HepG2 (cell line): ENCODE measurements around the gene CDCA4. TPM values are rescaled to one million over a fixed set of nuclear protein-coding genes. Genes with fewer than 3 reads are reported as not detected.
A peak's percentile ranks its signal among the peaks of the same experiment; 100 is the strongest.

Experiments used
- ETV6 ChIP-seq: sonication (generic); formaldehyde crosslinking; conservative IDR thresholded peaks from 2 replicates; pipeline ENCODE4 v1.4.0; 2020; ENCODE audit warnings: missing genetic modification reagents
- FOXK1 ChIP-seq: sonication (generic); formaldehyde crosslinking; IDR thresholded peaks from 2 replicates; pipeline ENCODE4 v1.4.0; 2020; ENCODE audit warnings: low read depth, missing genetic modification reagents, borderline replicate concordance
- HNF1B ChIP-seq: sonication (generic); formaldehyde crosslinking; IDR thresholded peaks from 2 replicates; pipeline ENCODE4 v1.5.1; 2020; ENCODE audit warnings: mild to moderate bottlenecking, moderate library complexity, missing genetic modification reagents
- HNRNPLL ChIP-seq: fragments of 200-400 bp; formaldehyde crosslinking; IDR thresholded peaks from 2 replicates; pipeline ENCODE4 v1.6.1; 2017; ENCODE audit warnings: mild to moderate bottlenecking, low read depth, low read length; ENCODE audit not compliant: poor library complexity, severe bottlenecking
- KDM5B ChIP-seq: sonication (generic); formaldehyde crosslinking; IDR thresholded peaks from 2 replicates; pipeline ENCODE4 v1.4.0; 2020; ENCODE audit warnings: missing genetic modification reagents, mild to moderate bottlenecking, borderline replicate concordance
- MEIS2 ChIP-seq: sonication (generic); formaldehyde crosslinking; IDR thresholded peaks from 2 replicates; pipeline ENCODE4 v1.9.0; 2021; ENCODE audit warnings: mild to moderate bottlenecking, missing genetic modification reagents
- RBFOX2 ChIP-seq: fragments of 200-400 bp; formaldehyde crosslinking; IDR thresholded peaks from 2 replicates; pipeline ENCODE4 v1.6.1; 2017; ENCODE audit warnings: low read depth, mild to moderate bottlenecking, low read length
- SAP130 ChIP-seq: IDR thresholded peaks from 2 replicates; pipeline ENCODE4 v1.6.1; 2016; ENCODE audit warnings: low read depth
- SNAI1 ChIP-seq: sonication (generic); formaldehyde crosslinking; IDR thresholded peaks from 2 replicates; pipeline ENCODE4 v1.5.0; 2020; ENCODE audit warnings: mild to moderate bottlenecking, missing genetic modification reagents, borderline replicate concordance
- SRSF4 ChIP-seq: fragments of 200-400 bp; formaldehyde crosslinking; IDR thresholded peaks from one replicate; pipeline ENCODE4 v1.6.1; 2018; ENCODE audit warnings: mild to moderate bottlenecking, low read depth, low read length, moderate library complexity; ENCODE audit not compliant: poor library complexity, severe bottlenecking
- TGIF2 ChIP-seq: IDR thresholded peaks from 2 replicates; pipeline ENCODE4 v1.6.1; 2016; ENCODE audit warnings: control low read depth, missing compliant biosample characterization
- ZFX ChIP-seq: sonication (generic); formaldehyde crosslinking; IDR thresholded peaks from 2 replicates; pipeline ENCODE4 v1.4.0; 2020; ENCODE audit warnings: mild to moderate bottlenecking, low read depth, missing genetic modification reagents, moderate library complexity
- ZMAT3 ChIP-seq: sonication (generic); formaldehyde crosslinking; conservative IDR thresholded peaks from 2 replicates; pipeline ENCODE4 v1.7.0; 2021; ENCODE audit warnings: missing genetic modification reagents
- ZNF280D ChIP-seq: sonication (generic); formaldehyde crosslinking; IDR thresholded peaks from 2 replicates; pipeline ENCODE4 v1.5.1; 2020; ENCODE audit warnings: mild to moderate bottlenecking, missing genetic modification reagents
- ZNF558 ChIP-seq: sonication (generic); formaldehyde crosslinking; IDR thresholded peaks from 2 replicates; pipeline ENCODE4 v1.9.0; 2022; ENCODE audit warnings: mild to moderate bottlenecking, missing genetic modification reagents, borderline replicate concordance
- ZNF770 ChIP-seq: sonication (generic); formaldehyde crosslinking; IDR thresholded peaks from 2 replicates; pipeline ENCODE4 v1.5.0; 2020; ENCODE audit warnings: mild to moderate bottlenecking, missing genetic modification reagents
- ZNF891 ChIP-seq: sonication (generic); formaldehyde crosslinking; IDR thresholded peaks from 2 replicates; pipeline ENCODE4 v1.5.0; 2020; ENCODE audit warnings: mild to moderate bottlenecking, missing genetic modification reagents
- polyA plus RNA-seq, 8 experiments: library from polyadenylated mRNA; depleted of rRNA in 3 of 8; stranded (reverse) in 7 of 8; unstranded in 1 of 8; fragments of >200 nt; fragmentation: Illumina TruSeq in 4 of 8; extraction: Trizol in 4 of 8; gene quantifications; 2 replicates each; pipeline versions ENCODE4 v1.2.1 to v1.2.3, GENCODE V29; 2011 to 2016; ENCODE audit warnings: low read depth in 4 of 8, missing spikeins in 1 of 8, mixed read lengths in 1 of 8; ENCODE audit not compliant: insufficient read depth in 1 of 8
- total RNA-seq, 5 experiments: library from RNA; depleted of rRNA; stranded (reverse); fragments of >200 nt; fragmentation: Illumina TruSeq; extraction: Trizol; gene quantifications; 2 replicates each; pipeline ENCODE4 v1.2.3, GENCODE V29; 2016; ENCODE audit warnings: low read depth in 1 of 5
- TF ChIP-seq, protein P1 (sequence below): sonication (generic); formaldehyde crosslinking; IDR thresholded peaks from 2 replicates; pipeline ENCODE4 v1.4.0; 2020; ENCODE audit warnings: mild to moderate bottlenecking, missing genetic modification reagents

The CDCA4 gene
- total and polyA plus RNA-seq, 2 of the 13 experiments (the other 11 are each of a cell fraction or from before 2014, with no cell fraction given) = 19.7 to 43.1 TPM

DNA sequence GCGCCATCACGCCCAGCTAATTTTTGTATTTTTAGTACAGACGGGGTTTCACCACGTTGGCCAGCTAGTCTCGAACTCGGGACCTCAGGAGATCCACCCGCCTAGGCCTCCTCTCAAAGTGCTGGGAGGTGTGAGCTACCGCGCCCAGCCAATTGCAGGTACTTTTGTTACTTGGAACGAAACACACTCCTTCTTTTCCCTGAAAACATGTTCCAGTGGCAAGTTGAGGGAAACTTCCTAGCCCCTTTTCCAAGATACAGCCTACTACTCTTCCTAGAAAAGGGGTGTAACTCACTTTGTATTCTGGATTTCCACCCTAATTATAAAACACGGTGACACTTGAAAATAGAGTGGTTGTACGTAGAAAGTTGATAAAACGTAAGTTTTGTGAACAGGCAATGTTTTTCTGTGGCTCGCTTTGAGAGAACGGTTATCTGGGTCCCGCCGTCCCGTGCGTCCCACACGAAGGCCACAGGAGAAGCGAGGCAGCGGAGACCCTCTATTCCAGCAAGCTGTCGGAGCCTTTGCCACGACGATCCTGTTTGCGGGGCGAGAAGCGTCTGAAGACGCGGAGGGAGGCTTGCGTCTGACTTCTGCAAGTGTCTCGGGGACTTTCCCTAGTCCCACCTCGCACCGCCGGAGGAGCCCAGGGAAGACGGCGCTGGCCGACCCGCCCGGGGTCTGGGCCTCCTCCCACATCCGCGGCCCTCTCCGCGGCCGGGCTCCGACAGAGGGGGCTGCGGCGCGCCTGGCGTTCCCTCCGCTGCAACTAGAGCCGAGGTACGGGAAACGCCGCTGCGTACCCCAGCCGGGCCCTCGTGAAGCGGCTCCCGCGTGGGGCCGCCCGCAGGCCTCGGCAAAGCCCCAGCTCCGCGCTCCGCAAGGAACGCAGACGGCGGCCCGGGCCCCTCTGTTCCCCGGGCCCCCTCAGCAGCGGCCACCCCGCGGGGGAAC lies 745 bp downstream of the CDCA4 start (continued):
- 0 out of 2 replicates have a peak, but pooled peaks have one; percentile 37 for TF ChIP-seq ZNF770 (CRISPR knock-in tag)
- peak; percentile 67; the same call in 1 of the 2 replicates for TF ChIP-seq SNAI1 (CRISPR knock-in tag)
- TF ChIP-seq SRSF4 = no peak
- TF ChIP-seq, protein P1, sequence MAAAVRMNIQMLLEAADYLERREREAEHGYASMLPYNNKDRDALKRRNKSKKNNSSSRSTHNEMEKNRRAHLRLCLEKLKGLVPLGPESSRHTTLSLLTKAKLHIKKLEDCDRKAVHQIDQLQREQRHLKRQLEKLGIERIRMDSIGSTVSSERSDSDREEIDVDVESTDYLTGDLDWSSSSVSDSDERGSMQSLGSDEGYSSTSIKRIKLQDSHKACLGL (CRISPR knock-in tag) = peak; percentile 29; the same call in 1 of the 2 replicates
- TF ChIP-seq HNF1B (CRISPR knock-in tag) = no peak
- TF ChIP-seq FOXK1 (CRISPR knock-in tag) = 0 out of 2 replicates have a peak, but pooled peaks have one; percentile 12
- 0 out of 2 replicates have a peak, but pooled peaks have one; percentile 22 for TF ChIP-seq KDM5B (CRISPR knock-in tag)
- peak; percentile 80 for TF ChIP-seq HNRNPLL
- 0 out of 2 replicates have a peak, but pooled peaks have one; percentile 29 for TF ChIP-seq ZMAT3 (CRISPR knock-in tag)
- TF ChIP-seq ZFX (CRISPR knock-in tag) = peak; percentile 56
- 0 out of 2 replicates have a peak, but pooled peaks have one; percentile 21 for TF ChIP-seq ZNF891 (CRISPR knock-in tag)
- peak; percentile 20; the same call in 1 of the 2 replicates for TF ChIP-seq SAP130
- peak; percentile 63; the same call in 1 of the 2 replicates for TF ChIP-seq TGIF2
- TF ChIP-seq MEIS2 (CRISPR knock-in tag) = no peak
- no peak for TF ChIP-seq ZNF558 (CRISPR knock-in tag)
- peak; percentile 18; the same call in 1 of the 2 replicates for TF ChIP-seq RBFOX2
- TF ChIP-seq ETV6 (CRISPR knock-in tag) = no peak
- TF ChIP-seq ZNF280D (CRISPR knock-in tag) = peak; percentile 35; the same call in 1 of the 2 replicates
